ENCODE results near the gene TRIM40. TPM values are rescaled to one million over a fixed set of nuclear protein-coding genes. Genes with fewer than 3 reads are reported as not detected.
A peak's percentile ranks its signal among the peaks of the same experiment; 100 is the strongest.

TRIM40 gene
- total and polyA plus RNA-seq, 8 donors = not detected

DNA sequence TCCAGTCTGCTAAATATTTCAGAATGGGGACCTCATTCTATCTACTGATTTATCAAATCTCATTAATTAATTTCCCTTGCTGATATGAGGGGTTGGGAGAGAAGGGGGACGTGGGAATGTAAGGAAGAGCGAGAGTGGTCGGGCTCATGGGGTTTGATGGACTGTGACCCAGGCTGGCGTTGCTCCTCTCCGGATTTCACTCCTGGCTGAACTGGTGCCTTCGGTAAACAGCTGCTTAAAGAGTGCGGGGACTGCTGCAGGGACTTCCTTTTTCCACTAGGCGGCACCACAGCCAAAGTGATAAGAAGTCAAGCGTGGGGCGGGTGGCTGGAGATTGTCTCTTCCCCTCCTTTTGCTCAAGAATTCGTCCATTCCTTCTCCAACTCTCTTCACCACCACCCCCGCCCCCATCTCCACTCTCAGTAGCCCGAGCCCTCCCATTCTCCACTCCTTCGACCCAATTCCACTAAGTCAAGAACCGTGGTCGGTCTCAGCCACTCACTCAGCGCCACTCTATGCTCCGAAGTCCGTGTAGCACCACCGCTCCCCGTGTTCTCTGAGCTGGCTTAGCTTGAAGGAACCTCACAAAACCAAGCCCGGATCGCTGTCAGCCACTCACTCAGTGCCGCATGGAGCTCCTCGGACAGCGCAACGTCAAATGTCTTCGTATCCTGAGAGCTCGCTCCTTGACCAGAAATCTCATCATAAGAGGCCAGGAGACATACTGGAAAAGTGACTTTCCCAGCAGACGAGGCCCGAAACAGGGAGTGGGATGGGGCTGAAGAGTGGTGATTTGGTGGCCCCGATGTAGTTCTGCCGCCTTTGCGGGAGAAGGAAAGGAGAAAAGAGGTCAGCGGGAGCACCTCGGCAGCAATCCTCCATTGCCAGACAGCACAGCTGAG lies 32.7 kb upstream of the TRIM40 start:
- Histone ChIP-seq H3K4me3 (peak overlapping the region; percentile 43 to 50 (median 48)), H3K9me3 (no peaks in the 10 kb centered on the region), H3K4me1 (peaks cover 30 to 44% (median 38%) of the 10 kb centered on the region in 4 donors), H3K27ac (peak overlapping the region in 4 of 5 donors; percentile 74 to 82 (median 80)), H3K27me3 (peaks cover 4 to 79% (median 13%) of the 10 kb centered on the region in 3 donors), H3K36me3 (no peaks in the 10 kb centered on the region)
- peak; percentile 93 to 95 for DNase-seq
- 2 to 5% (median 3%) methylated on average over 35 to 36 of the region's 36 CpGs for WGBS, 5 donors
- intact Hi-C loops (cut with DNase I; ENCODE audit: low total_unique reads) = no loop called here
- no peak for TF ChIP-seq EP300 (IDR thresholded peaks at IDR 0.05)
- TF ChIP-seq, protein P1, sequence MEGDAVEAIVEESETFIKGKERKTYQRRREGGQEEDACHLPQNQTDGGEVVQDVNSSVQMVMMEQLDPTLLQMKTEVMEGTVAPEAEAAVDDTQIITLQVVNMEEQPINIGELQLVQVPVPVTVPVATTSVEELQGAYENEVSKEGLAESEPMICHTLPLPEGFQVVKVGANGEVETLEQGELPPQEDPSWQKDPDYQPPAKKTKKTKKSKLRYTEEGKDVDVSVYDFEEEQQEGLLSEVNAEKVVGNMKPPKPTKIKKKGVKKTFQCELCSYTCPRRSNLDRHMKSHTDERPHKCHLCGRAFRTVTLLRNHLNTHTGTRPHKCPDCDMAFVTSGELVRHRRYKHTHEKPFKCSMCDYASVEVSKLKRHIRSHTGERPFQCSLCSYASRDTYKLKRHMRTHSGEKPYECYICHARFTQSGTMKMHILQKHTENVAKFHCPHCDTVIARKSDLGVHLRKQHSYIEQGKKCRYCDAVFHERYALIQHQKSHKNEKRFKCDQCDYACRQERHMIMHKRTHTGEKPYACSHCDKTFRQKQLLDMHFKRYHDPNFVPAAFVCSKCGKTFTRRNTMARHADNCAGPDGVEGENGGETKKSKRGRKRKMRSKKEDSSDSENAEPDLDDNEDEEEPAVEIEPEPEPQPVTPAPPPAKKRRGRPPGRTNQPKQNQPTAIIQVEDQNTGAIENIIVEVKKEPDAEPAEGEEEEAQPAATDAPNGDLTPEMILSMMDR (IDR thresholded peaks at IDR 0.05) = peak in 5 of 7 experiments; percentile 83 to 97 (median 92)
- TF ChIP-seq POLR2AphosphoS5 (IDR thresholded peaks at IDR 0.05) = peak in 2 of 3 donors; percentile 14 to 46

DNA sequence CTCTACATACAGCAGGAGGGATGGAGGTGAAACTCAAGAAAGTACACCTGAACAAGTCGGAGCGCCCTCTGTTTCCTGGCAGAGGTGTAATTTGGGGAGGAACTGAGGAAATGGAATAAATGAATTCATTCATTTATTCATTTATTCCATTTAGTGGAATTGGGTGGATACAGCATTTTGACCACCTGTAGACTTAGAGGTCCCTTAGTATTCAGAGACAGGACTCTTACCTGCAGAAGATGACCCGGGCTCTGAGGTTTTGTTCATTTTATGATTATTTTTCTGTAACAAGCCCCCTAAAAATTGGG lies 32.1 kb upstream of the TRIM40 start:
- Histone ChIP-seq H3K9me3 (no peaks in the 10 kb centered on the region), H3K4me1 (peaks cover 30 to 40% (median 38%) of the 10 kb centered on the region in 4 donors), H3K27me3 (peaks cover 4 to 79% (median 13%) of the 10 kb centered on the region in 3 donors), H3K4me3 (peak overlapping the region; percentile 43 to 50 (median 48)), H3K36me3 (no peaks in the 10 kb centered on the region), H3K27ac (no peak overlapping the region)
- WGBS, 5 donors = 36 to 42% (median 38%) methylated on average over 3 of the region's 3 CpGs
- DNase-seq = no peak
- TF ChIP-seq POLR2AphosphoS5 (IDR thresholded peaks at IDR 0.05) = no peak
- TF ChIP-seq POLR2A (IDR thresholded peaks at IDR 0.05) = no peak
- no peak for TF ChIP-seq EP300 (IDR thresholded peaks at IDR 0.05)
- TF ChIP-seq, protein P1 (IDR thresholded peaks at IDR 0.05) = no peak
- intact Hi-C loops (cut with DNase I; ENCODE audit: low total_unique reads) = no loop called here

DNA sequence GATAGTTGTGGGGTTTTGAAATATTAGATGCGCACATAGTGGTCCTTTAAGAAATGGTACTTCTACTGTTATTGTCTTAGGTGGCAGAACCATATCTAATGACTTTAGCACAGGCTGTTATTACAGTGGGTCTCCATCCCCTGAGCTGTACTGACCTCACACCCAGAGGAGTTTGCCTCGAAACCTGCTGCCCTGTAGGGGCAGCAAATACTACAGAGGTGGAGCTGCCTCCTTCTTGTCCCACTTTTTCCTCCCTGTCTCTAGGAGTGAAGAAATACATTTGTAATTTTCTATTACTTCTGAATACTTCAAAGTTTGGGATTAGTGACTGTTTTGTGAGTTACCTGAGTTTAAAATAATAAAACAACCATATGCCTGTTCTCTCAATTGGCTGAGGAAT lies 31.3 kb upstream of the TRIM40 start:
- TF ChIP-seq EP300 (IDR thresholded peaks at IDR 0.05) = no peak
- TF ChIP-seq, protein P1 (IDR thresholded peaks at IDR 0.05) = no peak
- TF ChIP-seq POLR2A (IDR thresholded peaks at IDR 0.05) = no peak
- no peak for TF ChIP-seq POLR2AphosphoS5 (IDR thresholded peaks at IDR 0.05)
- 74 to 100% (median 90%) methylated on average over 2 of the region's 2 CpGs for WGBS, 5 donors
- Histone ChIP-seq H3K4me1 (peaks cover 30 to 40% (median 38%) of the 10 kb centered on the region in 4 donors), H3K9me3 (no peaks in the 10 kb centered on the region), H3K27ac (no peak overlapping the region), H3K36me3 (no peaks in the 10 kb centered on the region), H3K4me3 (no peak overlapping the region), H3K27me3 (peaks cover 4 to 79% (median 13%) of the 10 kb centered on the region in 3 donors)
- no peak for DNase-seq
- intact Hi-C loops (cut with DNase I; ENCODE audit: low total_unique reads) = no loop called here

GRCh38 chr6:30111266-30111856 lies 24.6 kb upstream of the TRIM40 start:
- H3K4me1 ChIP-seq = peaks cover 0 to 6% (median 0%) of the 10 kb centered on the region in 4 donors
- 35 to 62% (median 43%) methylated on average over 23 to 27 of the region's 27 CpGs for WGBS, 5 donors
- H3K27me3 ChIP-seq = peaks cover 0 to 81% (median 9%) of the 10 kb centered on the region in 3 donors
- no peak for DNase-seq
- peak overlapping the region in 2 of 4 donors; percentile 18 to 32 for H3K4me3 ChIP-seq
- TF ChIP-seq EP300 (IDR thresholded peaks at IDR 0.05) = no peak
- TF ChIP-seq, protein P1 (IDR thresholded peaks at IDR 0.05) = no peak
- TF ChIP-seq POLR2A (IDR thresholded peaks at IDR 0.05) = no peak
- no peak for TF ChIP-seq POLR2AphosphoS5 (IDR thresholded peaks at IDR 0.05)
- H3K36me3 ChIP-seq = no peaks in the 10 kb centered on the region
- H3K27ac ChIP-seq = no peak overlapping the region
- intact Hi-C loops (cut with DNase I; ENCODE audit: low total_unique reads) = no loop called here
- no peaks in the 10 kb centered on the region for H3K9me3 ChIP-seq
